PFSK-1 (cell line): Measurements from ENCODE around the gene UFSP2.

Source experiments
- FOXP2 ChIP-seq: optimal IDR thresholded peaks from 2 replicates; pipeline ENCODE3; 2011; ENCODE audit warnings: borderline replicate concordance, control low read depth, inconsistent platforms; ENCODE audit not compliant: insufficient read depth; ENCODE audit errors: extremely low read length, extremely low read depth
- POLR2AphosphoS5 ChIP-seq: IDR thresholded peaks from 2 replicates; pipeline ENCODE4 v1.6.1; 2012; ENCODE audit warnings: low read depth, mild to moderate bottlenecking, control low read depth, low read length, moderate library complexity
- REST ChIP-seq, 2 experiments: IDR thresholded peaks; 2 replicates each; pipeline versions ENCODE4 v1.6.1 to v1.8.0; 2011 to 2012; ENCODE audit warnings: low read depth in 2 of 2, low read length in 2 of 2, control low read depth in 1 of 2, inconsistent platforms in 1 of 2, mild to moderate bottlenecking in 1 of 2, moderate library complexity in 1 of 2; ENCODE audit not compliant: insufficient read depth in 1 of 2
- SIN3A ChIP-seq: IDR thresholded peaks from 2 replicates; pipeline ENCODE4 v1.6.1; 2012; ENCODE audit warnings: mild to moderate bottlenecking, low read length, moderate library complexity, borderline replicate concordance; ENCODE audit not compliant: insufficient read depth
- TAF1 ChIP-seq: IDR thresholded peaks from 2 replicates; pipeline ENCODE4 v1.6.1; 2012; ENCODE audit warnings: low read length, control low read depth, borderline replicate concordance; ENCODE audit not compliant: insufficient read depth

UFSP2 gene

DNA sequence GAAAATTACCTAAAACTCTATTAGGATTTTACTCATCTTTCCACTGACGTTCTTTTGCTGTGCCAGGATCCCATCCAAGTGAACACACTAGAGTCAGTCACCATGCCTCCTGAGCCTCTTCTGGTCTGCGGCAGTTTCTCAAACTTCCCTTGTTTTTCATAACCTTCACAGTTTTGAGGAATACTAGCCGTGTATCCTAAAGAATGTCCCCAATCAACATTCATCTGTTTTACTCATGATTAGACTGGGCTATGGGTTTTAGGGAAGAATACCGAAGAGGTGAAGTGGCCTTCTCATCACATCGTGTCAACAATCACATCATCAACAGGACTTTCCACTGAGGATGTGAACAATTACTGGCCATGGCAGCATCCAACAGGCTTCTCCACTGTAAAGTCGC, 34.8 kb downstream of the UFSP2 start:
- TF ChIP-seq FOXP2 = no peak
- TF ChIP-seq POLR2AphosphoS5 = no peak
- no peak for TF ChIP-seq TAF1
- no peak for TF ChIP-seq SIN3A
- no peak for TF ChIP-seq REST (IDR thresholded peaks at IDR 0.05; ENCODE audit: insufficient read depth in 1 of 2, low read depth in 2 of 2, low read length in 2 of 2)

- TF ChIP-seq REST (IDR thresholded peaks at IDR 0.05; ENCODE audit: insufficient read depth in 1 of 2, low read depth in 2 of 2, low read length in 2 of 2) (no peak), FOXP2 (no peak), POLR2AphosphoS5 (no peak), TAF1 (no peak), SIN3A (no peak)
These were observed 37.8 kb downstream of the UFSP2 start for GRCh38 chr4:185387957-185388356.

DNA sequence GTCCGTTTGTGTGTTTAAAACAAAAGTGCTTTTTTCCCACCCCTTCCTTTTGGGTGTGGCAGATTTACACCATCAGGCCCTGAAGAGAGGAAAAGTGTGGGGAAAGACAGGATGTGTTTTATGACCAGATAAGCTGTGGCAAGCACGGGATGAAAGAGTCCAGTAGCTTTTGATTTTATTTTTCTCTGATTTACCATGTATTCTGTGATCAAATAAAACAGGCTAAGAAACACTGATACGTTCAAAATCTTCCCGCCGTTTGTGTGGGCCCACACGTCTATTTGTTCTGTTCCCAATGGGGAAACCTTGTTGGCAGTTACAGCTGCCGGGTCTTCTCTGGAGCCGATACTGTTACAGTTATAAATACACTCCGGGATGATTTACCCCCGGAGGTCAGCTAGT, 40.8 kb downstream of the UFSP2 start:
- no peak for TF ChIP-seq FOXP2
- no peak for TF ChIP-seq REST (IDR thresholded peaks at IDR 0.05; ENCODE audit: insufficient read depth in 1 of 2, low read depth in 2 of 2, low read length in 2 of 2)
- no peak for TF ChIP-seq TAF1
- TF ChIP-seq SIN3A = no peak
- TF ChIP-seq POLR2AphosphoS5 = no peak

DNA sequence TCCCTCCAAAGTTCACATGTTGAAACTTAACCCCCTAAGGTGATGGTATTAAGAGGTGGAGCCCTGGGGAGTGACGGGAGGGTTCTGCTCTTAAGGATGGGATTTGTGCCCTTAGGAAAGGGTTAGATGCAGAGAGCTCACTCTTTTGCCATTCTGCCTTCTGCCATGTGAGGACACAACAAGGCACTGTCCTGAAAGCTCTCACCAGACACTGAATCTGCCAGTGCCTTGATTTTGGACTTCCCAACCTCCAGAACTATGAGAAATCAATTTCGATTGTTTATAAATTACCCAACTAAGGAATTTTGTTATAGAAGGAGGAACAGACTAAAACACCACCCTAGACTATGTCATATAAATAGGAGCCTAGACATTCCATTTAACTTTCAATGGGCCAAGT, 41.7 kb downstream of the UFSP2 start:
- no peak for TF ChIP-seq SIN3A
- TF ChIP-seq TAF1 = no peak
- no peak for TF ChIP-seq REST (IDR thresholded peaks at IDR 0.05; ENCODE audit: insufficient read depth in 1 of 2, low read depth in 2 of 2, low read length in 2 of 2)
- TF ChIP-seq FOXP2 = no peak
- TF ChIP-seq POLR2AphosphoS5 = no peak

DNA sequence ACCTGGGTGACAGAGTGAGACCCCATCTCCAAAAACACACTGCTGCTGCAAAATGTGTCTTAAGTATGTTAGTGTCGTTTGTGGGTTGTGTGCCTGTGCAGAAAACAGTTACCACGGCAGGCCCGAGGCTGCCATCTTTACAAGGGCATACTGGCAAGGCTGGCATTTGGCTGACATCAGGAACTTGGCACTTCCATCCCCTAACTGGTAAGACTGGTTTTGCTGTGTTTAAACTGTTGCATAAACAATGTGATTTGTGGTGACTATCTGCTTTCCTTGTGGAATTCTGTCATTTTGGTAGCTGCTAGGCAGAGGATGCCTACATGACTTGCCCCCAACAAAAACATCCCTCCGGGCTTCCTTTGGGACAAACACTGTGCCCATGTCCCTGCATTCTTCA, 42.3 kb downstream of the UFSP2 start:
- TF ChIP-seq POLR2AphosphoS5 = no peak
- no peak for TF ChIP-seq TAF1
- no peak for TF ChIP-seq FOXP2
- no peak for TF ChIP-seq SIN3A
- TF ChIP-seq REST (IDR thresholded peaks at IDR 0.05; ENCODE audit: insufficient read depth in 1 of 2, low read depth in 2 of 2, low read length in 2 of 2) = no peak
